Uterus (tissue), 4 donors: ENCODE measurements around the gene GIN1. TPM values are rescaled to one million over a fixed set of nuclear protein-coding genes. Genes with fewer than 3 reads are reported as not detected.

ENCODE experiments used
- DNase-seq, 2 donors: peaks; one replicate each; pipeline ENCODE4 v3.0.0-alpha.2; 2019 to 2020
- H3K27ac ChIP-seq, 2 donors: fragments of 200-600 bp; sonication (generic); 1 replicate in 1 of 2; 2 replicates in 1 of 2; pipeline ENCODE4 v1.5.1; 2016 to 2018
- H3K27me3 ChIP-seq, 2 donors: fragments of 200-600 bp; sonication (generic); one replicate each; pipeline ENCODE4 v1.5.1; 2018 to 2019; ENCODE audit warnings: control low read depth in 1 of 2
- H3K36me3 ChIP-seq, 2 donors: fragments of 200-600 bp; sonication (generic); one replicate each; pipeline ENCODE4 v1.5.1; 2019; ENCODE audit warnings: control low read depth in 1 of 2
- H3K4me1 ChIP-seq, 2 donors: fragments of 200-600 bp; sonication (generic); one replicate each; pipeline ENCODE4 v1.5.1; 2018 to 2019; ENCODE audit warnings: control low read depth in 1 of 2
- H3K4me3 ChIP-seq, 2 donors: fragments of 200-600 bp; sonication (generic); 1 replicate in 1 of 2; 2 replicates in 1 of 2; pipeline ENCODE4 v1.5.1; 2018 to 2019; ENCODE audit warnings: mild to moderate bottlenecking in 1 of 2
- H3K9me3 ChIP-seq, 2 donors: fragments of 200-600 bp; sonication (generic); one replicate each; pipeline ENCODE4 v1.5.1; 2019; ENCODE audit warnings: control low read depth in 1 of 2
- CTCF ChIP-seq, 4 experiments: fragments of 200-600 bp in 2 of 4; fragments of 450-650 bp in 2 of 4; sonication (generic) in 2 of 4; IDR thresholded peaks; one replicate each; pipeline ENCODE4 v1.5.1; 2016 to 2019; ENCODE audit warnings: antibody characterized with exemption in 4 of 4, mild to moderate bottlenecking in 2 of 4, moderate library complexity in 1 of 4
- POLR2A ChIP-seq, 2 donors: fragments of 450-650 bp; IDR thresholded peaks; one replicate each; pipeline ENCODE4 v1.6.1; 2016; ENCODE audit warnings: antibody characterized with exemption in 2 of 2, mild to moderate bottlenecking in 1 of 2, moderate library complexity in 1 of 2
- intact Hi-C: fragments of 100-400 bp; cut with DNase I; formaldehyde crosslinking; loops from one replicate; pipeline ENCODE4 v1.15.1; 2023; ENCODE audit warnings: low total_unique reads
- total RNA-seq, 4 donors: library from RNA; depleted of rRNA in 3 of 4; stranded (reverse); fragments of >200 nt in 3 of 4; gene quantifications; one replicate each; pipeline versions ENCODE4 v1.1.0 to v1.2.4, GENCODE V29; 2014 to 2023
- donor health status: DM: yes; HTN: yes; CAD: no.

The GIN1 gene
- total RNA-seq, 4 donors from 2014 or later, result 10.0 to 14.5 (median 12.6) TPM

- intact Hi-C loops, result no loop called here
- TF ChIP-seq CTCF (IDR thresholded peaks at IDR 0.05), result no peak
- DNase-seq, result no peak
- Histone ChIP-seq H3K36me3 (peaks cover 0 to 2% of the 10 kb centered on the region in 2 donors), H3K9me3 (no peaks in the 10 kb centered on the region), H3K27ac (no peak overlapping the region), H3K27me3 (no peaks in the 10 kb centered on the region), H3K4me1 (no peaks in the 10 kb centered on the region), H3K4me3 (no peak overlapping the region)
Measured at GRCh38 chr5:103092676-103093075, 27.3 kb downstream of the GIN1 start.

GRCh38 chr5:103090791-103091190 lies 29.1 kb downstream of the GIN1 start:
- intact Hi-C loops, result no loop called here
- Histone ChIP-seq H3K9me3 (no peaks in the 10 kb centered on the region), H3K27ac (no peak overlapping the region), H3K27me3 (no peaks in the 10 kb centered on the region), H3K4me1 (no peaks in the 10 kb centered on the region), H3K4me3 (no peak overlapping the region), H3K36me3 (peaks cover 0 to 2% of the 10 kb centered on the region in 2 donors)
- no peak for TF ChIP-seq CTCF (IDR thresholded peaks at IDR 0.05)
- TF ChIP-seq POLR2A (IDR thresholded peaks at IDR 0.05), result no peak
- DNase-seq, result no peak

- H3K27ac ChIP-seq, result no peak overlapping the region
- H3K36me3 ChIP-seq, result peaks cover 0 to 2% of the 10 kb centered on the region in 2 donors
- H3K4me1 ChIP-seq, result no peaks in the 10 kb centered on the region
- no peak overlapping the region for H3K4me3 ChIP-seq
- no peaks in the 10 kb centered on the region for H3K27me3 ChIP-seq
- TF ChIP-seq CTCF (IDR thresholded peaks at IDR 0.05) (no peak), POLR2A (IDR thresholded peaks at IDR 0.05) (no peak)
- H3K9me3 ChIP-seq, result peaks cover 0 to 9% of the 10 kb centered on the region in 2 donors
- intact Hi-C loops, result no loop called here
- DNase-seq, result no peak
Measured at GRCh38 chr5:103089272-103089671, 30.7 kb downstream of the GIN1 start.

- TF ChIP-seq POLR2A (IDR thresholded peaks at IDR 0.05), result no peak
- TF ChIP-seq CTCF (IDR thresholded peaks at IDR 0.05), result no peak
- intact Hi-C loops, result no loop called here
Measured at GRCh38 chr5:103086547-103086946, 33.4 kb downstream of the GIN1 start.

GRCh38 chr5:103079796-103080195 lies 40.1 kb downstream of the GIN1 start:
- Histone ChIP-seq H3K4me1 (no peaks in the 10 kb centered on the region), H3K36me3 (no peaks in the 10 kb centered on the region), H3K27ac (no peak overlapping the region), H3K9me3 (peaks cover 0 to 53% of the 10 kb centered on the region in 2 donors), H3K4me3 (no peak overlapping the region), H3K27me3 (no peaks in the 10 kb centered on the region)
- intact Hi-C loops, result no loop called here
- no peak for TF ChIP-seq CTCF (IDR thresholded peaks at IDR 0.05)
- DNase-seq, result no peak

More at GRCh38 chr5:103086547-103086946, 33.4 kb downstream of the GIN1 start:
- Histone ChIP-seq H3K36me3 (peaks cover 0 to 2% of the 10 kb centered on the region in 2 donors), H3K4me3 (no peak overlapping the region), H3K27ac (no peak overlapping the region), H3K9me3 (peaks cover 0 to 32% of the 10 kb centered on the region in 2 donors), H3K4me1 (no peaks in the 10 kb centered on the region), H3K27me3 (no peaks in the 10 kb centered on the region)
- no peak for DNase-seq
